ENCODE data around the gene SMIM27. TPM values are rescaled to one million over a fixed set of nuclear protein-coding genes. Genes with fewer than 3 reads are reported as not detected.
"Not testable (repeated sequence)": the region's sequence is repeated elsewhere in the genome, so short reads cannot be mapped to it uniquely, and the experiment has no call there.

SMIM27 gene
- total and polyA plus RNA-seq, 11 donors: 4.1 to 26.5 (median 14.2) TPM

- 86 to 100% (median 97%) methylated on average over 1 of the region's 1 CpG for WGBS, 4 donors
- no peak overlapping the region for H3K4me3 ChIP-seq
- H3K36me3 ChIP-seq: peaks cover 0 to 7% (median 0%) of the 10 kb centered on the region in 9 donors
- no peak overlapping the region for H3K27ac ChIP-seq
- H3K9me3 ChIP-seq: peaks cover 0 to 7% (median 0%) of the 10 kb centered on the region in 12 donors
- H3K4me1 ChIP-seq: peaks cover 0 to 19% (median 0%) of the 10 kb centered on the region in 12 donors
- H3K27me3 ChIP-seq: no peaks in the 10 kb centered on the region
- intact Hi-C loops (cut with DNase I): loop anchor here in 1 of 10 donors (10.0 kb wide), 1 partner anchor 56 kb away; no protein-coding TSS in a partner anchor
- no peak for TF ChIP-seq POLR2A (IDR thresholded peaks at IDR 0.05)
- no peak for TF ChIP-seq CTCF (IDR thresholded peaks at IDR 0.05)
- ATAC-seq (no peak), DNase-seq (no peak)
Observed at GRCh38 chr9:32508728-32509127, 43.4 kb upstream of the SMIM27 start.

- intact Hi-C loops (cut with DNase I): loop anchor here in 1 of 10 donors (2.0 kb wide), 1 partner anchor 29 kb away; no protein-coding TSS in a partner anchor
- Histone ChIP-seq H3K27me3 (no peaks in the 10 kb centered on the region), H3K4me3 (no peak overlapping the region), H3K4me1 (peaks cover 0 to 9% (median 0%) of the 10 kb centered on the region in 12 donors), H3K36me3 (peaks cover 0 to 32% (median 0%) of the 10 kb centered on the region in 9 donors), H3K27ac (no peak overlapping the region), H3K9me3 (peaks cover 0 to 15% (median 0%) of the 10 kb centered on the region in 12 donors)
- no peak for ATAC-seq
- TF ChIP-seq POLR2A (IDR thresholded peaks at IDR 0.05): no peak
- TF ChIP-seq CTCF (IDR thresholded peaks at IDR 0.05): no peak
- no peak for DNase-seq
Observed at GRCh38 chr9:32516241-32516640, 35.9 kb upstream of the SMIM27 start.

GRCh38 chr9:32518276-32518675 is 33.9 kb upstream of the SMIM27 start:
- 91 to 95% (median 94%) methylated on average over 1 of the region's 1 CpG for WGBS, 4 donors
- Histone ChIP-seq H3K27me3 (no peaks in the 10 kb centered on the region), H3K4me1 (peaks cover 0 to 24% (median 3%) of the 10 kb centered on the region in 12 donors), H3K4me3 (no peak overlapping the region), H3K36me3 (peaks cover 0 to 39% (median 0%) of the 10 kb centered on the region in 9 donors), H3K9me3 (peaks cover 0 to 12% (median 0%) of the 10 kb centered on the region in 12 donors), H3K27ac (no peak overlapping the region)
- TF ChIP-seq CTCF (IDR thresholded peaks at IDR 0.05) (no peak), POLR2A (IDR thresholded peaks at IDR 0.05) (no peak)
- ATAC-seq (no peak), DNase-seq (no peak)
- intact Hi-C loops (cut with DNase I): no loop called here

DNA sequence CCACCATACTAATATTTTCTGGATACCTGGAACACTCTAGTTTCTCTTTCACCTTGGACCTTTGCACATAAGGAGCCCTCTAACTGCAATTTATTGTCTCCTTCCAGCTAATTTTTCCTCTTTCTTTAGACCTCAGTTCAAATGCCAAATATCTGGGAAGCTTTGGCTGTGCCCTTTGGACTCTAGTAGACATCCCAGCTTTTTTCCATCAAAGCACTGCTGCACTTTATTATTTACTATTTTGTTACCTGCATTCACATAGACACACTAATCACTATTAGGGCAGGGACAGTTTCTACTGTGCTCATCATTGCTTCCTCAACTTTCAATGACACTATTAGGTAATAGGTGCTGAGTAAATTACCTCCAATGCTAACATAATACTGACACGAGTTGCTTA is 28.2 kb upstream of the SMIM27 start:
- intact Hi-C loops (cut with DNase I): loop anchor here in 4 of 10 donors (10.0 kb wide), 4 partner anchors 51 to 149 kb away; partner anchors contain the start of genes ACO1 (in 1 of the 4) and NDUFB6 (in 1 of the 4)
- DNase-seq (no peak), ATAC-seq (no peak)
- H3K27ac ChIP-seq: no peak overlapping the region
- peak overlapping the region in 8 of 12 donors; percentile 60 to 80 (median 72) for H3K4me3 ChIP-seq
- no peaks in the 10 kb centered on the region for H3K27me3 ChIP-seq
- H3K9me3 ChIP-seq: no peaks in the 10 kb centered on the region
- H3K4me1 ChIP-seq: peaks cover 4 to 58% (median 24%) of the 10 kb centered on the region in 12 donors
- WGBS, 4 donors: 35 to 86% (median 66%) methylated on average over 1 of the region's 1 CpG
- H3K36me3 ChIP-seq: peaks cover 0 to 22% (median 0%) of the 10 kb centered on the region in 9 donors
- TF ChIP-seq POLR2A (IDR thresholded peaks at IDR 0.05) (no peak), CTCF (IDR thresholded peaks at IDR 0.05) (no peak)

DNA sequence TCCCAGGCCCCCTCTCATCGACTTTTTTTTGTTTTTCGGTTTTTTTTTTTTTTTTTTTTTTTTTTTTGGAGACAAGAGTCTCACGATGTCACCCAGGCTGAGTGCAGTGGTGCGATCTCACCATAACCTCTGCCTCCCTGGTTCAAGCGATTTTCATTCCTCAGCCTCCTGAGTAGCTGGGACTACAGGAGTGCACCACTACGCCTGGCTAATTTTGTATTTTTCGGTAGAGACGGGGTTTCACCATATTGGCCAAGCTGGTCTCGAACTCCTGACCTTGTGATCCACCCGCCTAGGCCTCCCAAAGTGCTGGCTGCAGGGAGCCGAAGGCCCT is 27.6 kb upstream of the SMIM27 start:
- Histone ChIP-seq H3K27ac (peak overlapping the region in 4 of 12 donors; percentile 82 to 88 (median 84)), H3K36me3 (peaks cover 0 to 18% (median 0%) of the 10 kb centered on the region in 9 donors), H3K4me1 (peaks cover 4 to 58% (median 24%) of the 10 kb centered on the region in 12 donors), H3K4me3 (peak overlapping the region in 11 of 12 donors; percentile 55 to 80 (median 71))
- 78 to 86% (median 81%) methylated on average over 11 of the region's 11 CpGs for WGBS, 4 donors
- not testable (repeated sequence) for DNase-seq, H3K27me3 ChIP-seq, H3K9me3 ChIP-seq, ATAC-seq
- intact Hi-C loops (cut with DNase I): loop anchor here in 4 of 10 donors (10.0 kb wide), 4 partner anchors 50 to 150 kb away; partner anchors contain the start of genes ACO1 (in 1 of the 4) and NDUFB6 (in 1 of the 4)

Measured in heart left ventricle (tissue), 16 donors.